GM18505 (cell line): ENCODE measurements around the gene NPAS2.

Experiments used
- ATAC-seq: cut with Tn5 transposase; IDR thresholded peaks from one replicate; pipeline ENCODE4 v1.9.1; 2021; ENCODE audit not compliant: unreplicated experiment
- POLR2A ChIP-seq: IDR thresholded peaks from 4 replicates; pipeline ENCODE4 v1.6.1; 2011; ENCODE audit warnings: borderline replicate concordance; ENCODE audit not compliant: insufficient read depth, insufficient read length; ENCODE audit errors: extremely low read depth

Gene NPAS2

DNA sequence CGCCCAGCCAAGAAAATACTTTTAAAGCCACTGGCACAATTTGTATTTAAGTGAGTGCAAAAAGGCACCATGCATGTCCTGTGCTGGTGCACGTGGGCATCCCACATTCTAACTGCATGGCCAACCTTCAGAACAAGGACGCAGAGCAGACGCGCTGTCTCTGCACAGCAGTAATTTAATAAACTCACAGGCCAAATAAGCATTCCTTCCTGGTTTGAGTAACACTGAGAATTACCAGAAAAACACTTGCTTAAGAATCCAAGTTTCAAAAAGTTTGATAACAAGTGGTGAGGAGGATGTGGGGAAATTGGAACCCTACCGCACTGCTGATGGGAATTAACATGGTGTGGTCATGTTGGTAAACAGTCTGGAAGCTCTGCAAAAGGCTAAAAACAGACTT lies 220.8 kb downstream of the NPAS2 start:
- TF ChIP-seq POLR2A: no peak
- no peak for ATAC-seq

DNA sequence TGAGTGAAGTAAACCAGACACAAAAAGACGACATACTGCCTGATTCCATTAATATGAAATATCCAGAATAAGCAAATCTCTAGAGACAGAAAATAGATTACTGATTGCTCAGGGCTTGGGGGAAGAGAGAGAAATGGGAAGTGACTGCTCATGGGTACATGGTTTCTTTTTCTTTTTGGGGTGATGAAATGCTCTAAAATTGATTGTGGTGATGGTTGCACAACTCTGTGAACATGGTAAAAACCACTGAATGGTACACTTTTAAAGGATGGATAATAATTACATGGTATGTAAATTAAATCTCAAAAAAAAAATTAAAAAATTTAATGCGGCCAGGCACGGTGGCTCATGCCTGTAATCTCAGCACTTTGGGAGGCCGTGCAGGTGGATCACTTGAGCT lies 221.5 kb downstream of the NPAS2 start:
- no peak for TF ChIP-seq POLR2A
- no peak for ATAC-seq

DNA sequence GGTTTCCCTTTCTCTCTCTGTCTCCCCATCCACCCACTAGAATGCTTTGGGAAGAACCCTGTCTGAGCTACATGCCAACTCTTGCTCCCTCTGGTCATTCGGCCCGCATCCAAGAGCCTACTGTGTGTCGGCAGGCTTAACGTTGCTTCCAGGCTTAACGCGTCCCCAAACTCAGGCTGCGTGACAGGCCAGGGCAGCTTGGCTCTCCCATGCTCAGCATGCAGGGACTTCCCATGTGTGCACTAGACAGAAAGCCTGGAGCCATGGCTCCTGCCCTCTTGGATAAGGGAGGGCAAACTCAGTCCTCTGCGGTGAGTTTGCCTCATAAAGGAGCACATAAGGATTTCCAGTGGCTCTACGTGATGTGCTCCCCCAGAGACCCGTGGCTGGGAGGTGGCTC lies 225.4 kb downstream of the NPAS2 start:
- no peak for ATAC-seq
- no peak for TF ChIP-seq POLR2A
